SK-N-SH treated with all-trans-retinoic acid at 6 μM for 48 hours (cell line): Measurements from ENCODE around the gene HLF.

Source experiments
- TOX ChIP-seq: fragments of 250-450 bp; sonication (Bioruptor Pico); IDR thresholded peaks from 2 replicates; pipeline ENCODE4 v1.8.0; 2021; ENCODE audit warnings: mild to moderate bottlenecking, moderate library complexity, borderline replicate concordance
- ZFP30 ChIP-seq: fragments of 450-650 bp; formaldehyde crosslinking; IDR thresholded peaks from 2 replicates; pipeline ENCODE4 v1.5.0; 2022; ENCODE audit warnings: mild to moderate bottlenecking, moderate library complexity
- ZNF565 ChIP-seq: fragments of 450-650 bp; formaldehyde crosslinking; conservative IDR thresholded peaks from 2 replicates; pipeline ENCODE4 v1.5.0; 2020; ENCODE audit warnings: low read depth, mild to moderate bottlenecking, moderate library complexity

- TF ChIP-seq ZNF565 (CRISPR knock-in tag): no peak
- no peak for TF ChIP-seq ZFP30 (CRISPR knock-in tag)
- no peak for TF ChIP-seq TOX (CRISPR knock-in tag)
Observed at GRCh38 chr17:55326030-55326429, 61.3 kb downstream of the HLF start.
